Fibroblast of the aortic adventitia (primary cell): ENCODE data around the gene RBM23. TPM values are rescaled to one million over a fixed set of nuclear protein-coding genes. Genes with fewer than 3 reads are reported as not detected.

ENCODE experiments used
- DNase-seq: peaks from one replicate; pipeline ENCODE4 v3.0.0-alpha.2; 2010; ENCODE audit warnings: low read depth
- H3K4me3 ChIP-seq: 2 replicates; pipeline ENCODE4 v1.5.1; 2011; ENCODE audit warnings: low read depth, mild to moderate bottlenecking, control low read depth, low read length, moderate library complexity
- total RNA-seq: library from RNA; depleted of rRNA; stranded (reverse); fragments of >200 nt; gene quantifications from 2 replicates; pipeline ENCODE4 v1.2.3, GENCODE V29; 2012; ENCODE audit warnings: low replicate concordance
- TF ChIP-seq, protein P1 (sequence below): IDR thresholded peaks from 2 replicates; pipeline ENCODE4 v1.5.1; 2011; ENCODE audit warnings: mild to moderate bottlenecking, low read length, control low read depth, inconsistent platforms; ENCODE audit not compliant: insufficient read depth

The RBM23 gene
- total RNA-seq, 1 donor = 101 TPM

- peak; percentile 41 for DNase-seq
Observed at GRCh38 chr14:22886500-22887259, 32.3 kb downstream of the RBM23 start.

GRCh38 chr14:22885975-22886374, 33.0 kb downstream of the RBM23 start:
- H3K4me3 ChIP-seq = no peak overlapping the region
- TF ChIP-seq, protein P1, sequence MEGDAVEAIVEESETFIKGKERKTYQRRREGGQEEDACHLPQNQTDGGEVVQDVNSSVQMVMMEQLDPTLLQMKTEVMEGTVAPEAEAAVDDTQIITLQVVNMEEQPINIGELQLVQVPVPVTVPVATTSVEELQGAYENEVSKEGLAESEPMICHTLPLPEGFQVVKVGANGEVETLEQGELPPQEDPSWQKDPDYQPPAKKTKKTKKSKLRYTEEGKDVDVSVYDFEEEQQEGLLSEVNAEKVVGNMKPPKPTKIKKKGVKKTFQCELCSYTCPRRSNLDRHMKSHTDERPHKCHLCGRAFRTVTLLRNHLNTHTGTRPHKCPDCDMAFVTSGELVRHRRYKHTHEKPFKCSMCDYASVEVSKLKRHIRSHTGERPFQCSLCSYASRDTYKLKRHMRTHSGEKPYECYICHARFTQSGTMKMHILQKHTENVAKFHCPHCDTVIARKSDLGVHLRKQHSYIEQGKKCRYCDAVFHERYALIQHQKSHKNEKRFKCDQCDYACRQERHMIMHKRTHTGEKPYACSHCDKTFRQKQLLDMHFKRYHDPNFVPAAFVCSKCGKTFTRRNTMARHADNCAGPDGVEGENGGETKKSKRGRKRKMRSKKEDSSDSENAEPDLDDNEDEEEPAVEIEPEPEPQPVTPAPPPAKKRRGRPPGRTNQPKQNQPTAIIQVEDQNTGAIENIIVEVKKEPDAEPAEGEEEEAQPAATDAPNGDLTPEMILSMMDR = no peak
- no peak for DNase-seq

More at GRCh38 chr14:22886500-22887259, 32.3 kb downstream of the RBM23 start:
- H3K4me3 ChIP-seq = peak overlapping the region; percentile 66
- TF ChIP-seq, protein P1 = peak; percentile 0

DNA sequence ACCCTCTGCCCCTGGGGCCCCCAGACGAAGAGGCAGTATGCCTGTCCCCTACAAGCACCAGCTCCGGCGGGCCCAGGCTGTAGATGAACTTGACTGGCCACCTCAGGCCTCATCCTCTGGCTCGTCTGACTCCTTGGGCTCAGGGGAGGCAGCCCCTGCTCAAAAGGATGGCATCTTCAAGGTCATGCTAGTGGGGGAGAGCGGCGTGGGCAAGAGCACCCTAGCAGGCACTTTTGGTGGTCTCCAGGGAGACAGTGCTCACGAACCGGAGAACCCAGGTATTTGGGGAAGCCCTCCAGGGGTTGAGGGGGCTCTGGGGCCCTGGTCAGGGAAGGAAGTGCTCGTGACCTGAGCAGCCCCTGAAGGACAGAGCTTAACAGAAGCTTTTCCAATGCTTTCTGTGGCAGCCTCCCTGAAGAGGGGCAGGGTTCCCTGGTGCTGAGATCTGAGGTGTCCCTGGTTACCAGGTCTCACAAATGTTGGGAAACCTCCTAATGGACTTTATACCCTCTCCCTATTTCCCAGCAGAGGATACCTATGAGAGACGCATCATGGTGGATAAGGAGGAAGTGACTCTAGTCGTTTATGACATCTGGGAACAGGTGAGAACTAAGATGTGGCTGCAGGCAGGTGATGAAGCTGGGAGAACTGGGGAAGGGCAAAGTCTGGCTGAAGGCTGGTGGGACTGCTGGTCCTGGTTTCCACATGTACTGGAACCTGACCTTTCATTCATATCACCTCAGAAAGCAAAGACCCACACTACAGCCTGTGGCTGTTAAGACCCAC, 34.0 kb downstream of the RBM23 start:
- H3K4me3 ChIP-seq = no peak overlapping the region
- no peak for DNase-seq
- TF ChIP-seq, protein P1 = no peak

DNA sequence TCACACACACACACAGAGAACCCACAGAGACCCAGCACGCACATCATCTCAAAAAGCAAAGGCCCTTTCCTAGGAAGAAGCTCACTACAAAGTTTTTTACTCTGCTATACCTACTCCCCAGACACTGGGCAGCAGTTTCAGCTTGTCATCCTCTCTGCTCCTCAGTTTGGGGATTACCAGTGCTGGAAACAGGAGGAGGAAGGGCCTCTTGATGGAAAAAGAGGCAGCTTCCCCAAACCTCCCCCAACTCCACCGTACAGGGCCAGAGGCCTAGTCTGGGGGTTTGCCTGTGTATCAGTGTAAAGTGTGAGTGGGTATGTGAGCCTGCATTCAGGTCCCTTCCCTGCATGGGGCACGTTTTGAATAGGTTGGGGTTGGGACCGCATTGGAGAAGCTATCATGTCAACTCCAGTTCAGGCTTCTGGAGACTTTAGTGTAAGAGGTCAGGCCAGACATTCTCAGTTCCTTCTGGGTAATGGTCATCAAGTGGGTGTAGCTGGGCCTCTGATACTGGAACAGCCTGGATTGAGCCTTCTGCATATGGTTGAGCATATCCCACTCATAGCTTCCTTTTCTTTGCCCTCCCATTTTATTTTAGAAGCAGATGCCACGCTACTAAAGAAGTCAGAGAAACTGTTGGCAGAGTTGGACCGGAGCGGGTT, 34.7 kb downstream of the RBM23 start:
- TF ChIP-seq, protein P1 = no peak
- no peak overlapping the region for H3K4me3 ChIP-seq
- DNase-seq = no peak

DNA sequence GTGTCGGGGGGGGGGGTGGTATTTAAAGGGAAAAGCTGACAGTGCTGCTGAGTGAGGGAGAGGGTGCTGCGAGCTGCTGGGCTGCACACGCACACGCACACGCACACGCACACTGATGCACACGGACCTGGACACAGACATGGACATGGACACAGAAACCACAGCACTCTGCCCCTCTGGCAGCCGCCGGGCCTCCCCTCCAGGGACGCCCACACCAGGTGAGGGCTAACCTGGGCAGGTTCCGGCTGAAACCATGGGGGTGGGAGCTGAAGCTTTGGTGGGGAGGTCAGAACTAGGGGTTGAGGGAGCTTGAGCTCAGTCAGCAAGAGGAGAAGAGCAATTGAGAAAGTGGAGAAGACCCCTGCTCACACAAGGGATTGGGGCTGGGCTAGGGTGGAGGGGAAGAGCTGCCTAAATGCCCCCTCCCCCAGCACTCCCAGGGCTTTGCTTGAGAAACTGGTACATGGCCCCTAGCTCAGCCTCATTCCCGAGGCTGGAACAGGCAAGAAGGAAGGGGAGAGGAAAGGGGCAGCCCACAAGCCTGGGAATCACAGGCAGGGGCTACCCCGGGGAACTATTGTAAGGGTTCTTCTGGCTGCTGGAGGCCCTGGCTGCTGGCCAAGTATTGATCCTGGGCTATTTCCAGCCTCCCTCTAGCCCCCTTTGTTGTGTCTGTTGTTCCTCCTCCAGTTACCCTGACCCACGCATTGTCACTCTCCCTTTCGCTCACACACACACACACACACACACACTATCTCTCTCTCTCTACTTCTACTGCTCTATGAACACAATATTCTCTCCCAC, 35.6 kb downstream of the RBM23 start, which contains the start of gene REM2:
REM2 (plus strand) TSS at position 50 of the 804 bp plus-strand sequence; CDS start at position 116, 66 bp downstream.
- DNase-seq = no peak
- TF ChIP-seq, protein P1 = no peak
- no peak within 1 kb of the TSS for H3K4me3 ChIP-seq
